Measurements from ENCODE around the gene CENPF. TPM values are rescaled to one million over a fixed set of nuclear protein-coding genes. Genes with fewer than 3 reads are reported as not detected.

Gene CENPF
- total and polyA plus RNA-seq, 3 donors from 2014 or later = 7.7 to 30.7 (median 28.1) TPM

DNA sequence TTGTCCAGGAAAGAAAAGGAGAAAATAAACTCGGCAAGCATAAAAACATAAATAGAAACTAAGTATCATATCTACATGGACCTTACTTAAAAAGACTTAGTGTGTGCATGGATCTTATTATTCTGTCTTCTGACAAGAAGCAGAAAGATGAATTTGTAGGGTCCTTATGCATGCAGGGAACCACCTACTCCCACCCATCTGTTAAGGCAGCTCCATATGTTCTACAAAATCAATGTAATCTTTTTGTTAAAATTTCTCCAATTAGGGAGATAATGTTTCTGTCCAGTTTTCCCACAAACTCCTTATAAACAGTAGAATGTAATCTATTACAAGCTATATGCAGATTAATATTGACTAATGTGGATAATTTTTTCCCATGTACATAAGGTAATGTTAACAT, 37.7 kb upstream of the CENPF start:
- TF ChIP-seq, protein P1, sequence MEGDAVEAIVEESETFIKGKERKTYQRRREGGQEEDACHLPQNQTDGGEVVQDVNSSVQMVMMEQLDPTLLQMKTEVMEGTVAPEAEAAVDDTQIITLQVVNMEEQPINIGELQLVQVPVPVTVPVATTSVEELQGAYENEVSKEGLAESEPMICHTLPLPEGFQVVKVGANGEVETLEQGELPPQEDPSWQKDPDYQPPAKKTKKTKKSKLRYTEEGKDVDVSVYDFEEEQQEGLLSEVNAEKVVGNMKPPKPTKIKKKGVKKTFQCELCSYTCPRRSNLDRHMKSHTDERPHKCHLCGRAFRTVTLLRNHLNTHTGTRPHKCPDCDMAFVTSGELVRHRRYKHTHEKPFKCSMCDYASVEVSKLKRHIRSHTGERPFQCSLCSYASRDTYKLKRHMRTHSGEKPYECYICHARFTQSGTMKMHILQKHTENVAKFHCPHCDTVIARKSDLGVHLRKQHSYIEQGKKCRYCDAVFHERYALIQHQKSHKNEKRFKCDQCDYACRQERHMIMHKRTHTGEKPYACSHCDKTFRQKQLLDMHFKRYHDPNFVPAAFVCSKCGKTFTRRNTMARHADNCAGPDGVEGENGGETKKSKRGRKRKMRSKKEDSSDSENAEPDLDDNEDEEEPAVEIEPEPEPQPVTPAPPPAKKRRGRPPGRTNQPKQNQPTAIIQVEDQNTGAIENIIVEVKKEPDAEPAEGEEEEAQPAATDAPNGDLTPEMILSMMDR (IDR thresholded peaks at IDR 0.05) = no peak
- TF ChIP-seq POLR2A (IDR thresholded peaks at IDR 0.05) = no peak
- no peaks in the 10 kb centered on the region for H3K9me3 ChIP-seq
- no peak overlapping the region for H3K27ac ChIP-seq
- DNase-seq = no peak
- H3K4me1 ChIP-seq = no peaks in the 10 kb centered on the region
- H3K36me3 ChIP-seq (ENCODE audit: low read depth, missing control alignments) = no peaks in the 10 kb centered on the region
- no peaks in the 10 kb centered on the region for H3K27me3 ChIP-seq
- WGBS, 2 donors = 45 to 56% methylated on average over 1 of the region's 1 CpG
- H3K4me3 ChIP-seq = no peak overlapping the region
- intact Hi-C loops (cut with DNase I; ENCODE audit: low total_unique reads) = no loop called here

DNA sequence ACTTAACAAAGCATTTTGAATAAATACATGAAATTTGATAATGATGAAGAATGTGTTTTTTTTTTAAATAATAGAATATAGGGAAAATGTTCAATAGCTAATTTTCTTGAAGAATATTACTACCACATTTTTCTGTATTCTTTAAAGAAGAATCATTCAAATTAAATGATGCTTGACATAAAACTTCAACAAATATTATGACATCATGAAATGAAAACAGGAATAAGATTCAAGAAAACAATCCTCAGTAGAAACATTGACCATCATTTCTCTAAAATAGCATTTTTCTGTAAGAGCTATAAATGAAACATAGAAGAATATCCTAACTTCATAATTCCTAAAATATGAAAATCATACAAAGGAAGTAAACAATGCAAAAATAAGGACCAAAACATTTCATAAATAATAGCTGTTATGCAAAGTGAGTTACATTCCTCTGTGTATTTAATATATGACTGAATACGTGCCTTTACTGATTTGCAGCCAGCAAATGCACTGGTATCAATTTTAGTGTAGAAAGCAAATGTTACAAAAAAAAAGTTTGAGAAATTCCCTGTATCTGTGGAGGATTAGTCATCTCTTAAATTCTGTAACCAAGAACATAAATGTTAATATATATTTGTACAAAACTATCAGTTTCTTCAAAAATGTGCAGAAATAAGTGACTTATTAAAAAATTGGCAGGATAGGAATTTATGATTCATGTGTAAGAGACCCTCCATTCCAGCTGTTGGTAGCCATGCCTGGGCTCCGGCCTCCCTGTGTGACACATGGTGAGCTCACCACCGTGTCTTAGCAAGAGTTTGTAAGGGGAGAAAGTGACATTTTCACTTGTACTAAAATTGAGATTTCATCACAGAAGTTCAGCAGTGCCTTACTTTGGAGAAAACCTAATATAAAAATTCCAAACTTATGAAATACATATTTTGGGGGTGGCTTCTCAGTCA, 36.6 kb upstream of the CENPF start:
- Histone ChIP-seq H3K4me1 (no peaks in the 10 kb centered on the region), H3K27me3 (no peaks in the 10 kb centered on the region), H3K27ac (no peak overlapping the region), H3K9me3 (no peaks in the 10 kb centered on the region), H3K4me3 (no peak overlapping the region), H3K36me3 (ENCODE audit: low read depth, missing control alignments) (no peaks in the 10 kb centered on the region)
- WGBS, 2 donors = 91 to 93% methylated on average over 3 of the region's 3 CpGs
- TF ChIP-seq POLR2A (IDR thresholded peaks at IDR 0.05) = no peak
- TF ChIP-seq, protein P1 (IDR thresholded peaks at IDR 0.05) = no peak
- DNase-seq = no peak
- intact Hi-C loops (cut with DNase I; ENCODE audit: low total_unique reads) = no loop called here

DNA sequence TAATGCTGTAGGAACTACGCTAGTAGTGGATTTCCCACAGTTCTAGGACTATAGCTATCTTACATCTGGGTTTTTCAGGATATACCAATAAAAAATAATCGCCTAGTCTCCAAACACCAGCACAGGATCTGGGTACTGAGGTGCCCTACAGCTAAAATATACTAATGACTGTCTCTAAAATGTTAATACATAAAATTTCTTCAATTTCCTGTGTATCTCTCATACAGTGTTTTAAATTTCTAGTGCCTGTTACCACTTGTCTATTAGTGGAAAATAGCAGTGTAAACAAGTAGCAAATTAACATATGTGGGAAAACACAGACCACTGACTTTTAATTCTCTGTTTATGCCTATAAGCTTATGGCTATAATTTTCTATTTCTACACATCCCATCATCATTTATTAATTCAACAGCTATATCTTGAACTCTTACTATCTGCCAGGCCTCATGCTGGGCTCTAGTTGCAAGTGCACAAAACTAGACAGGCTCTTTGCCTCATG, 35.5 kb upstream of the CENPF start:
- Histone ChIP-seq H3K4me3 (no peak overlapping the region), H3K27ac (no peak overlapping the region), H3K4me1 (no peaks in the 10 kb centered on the region), H3K36me3 (ENCODE audit: low read depth, missing control alignments) (no peaks in the 10 kb centered on the region), H3K27me3 (no peaks in the 10 kb centered on the region), H3K9me3 (no peaks in the 10 kb centered on the region)
- TF ChIP-seq POLR2A (IDR thresholded peaks at IDR 0.05) = no peak
- TF ChIP-seq, protein P1 (IDR thresholded peaks at IDR 0.05) = no peak
- DNase-seq = no peak
- intact Hi-C loops (cut with DNase I; ENCODE audit: low total_unique reads) = no loop called here
- 88 to 94% methylated on average over 2 of the region's 2 CpGs for WGBS, 2 donors

DNA sequence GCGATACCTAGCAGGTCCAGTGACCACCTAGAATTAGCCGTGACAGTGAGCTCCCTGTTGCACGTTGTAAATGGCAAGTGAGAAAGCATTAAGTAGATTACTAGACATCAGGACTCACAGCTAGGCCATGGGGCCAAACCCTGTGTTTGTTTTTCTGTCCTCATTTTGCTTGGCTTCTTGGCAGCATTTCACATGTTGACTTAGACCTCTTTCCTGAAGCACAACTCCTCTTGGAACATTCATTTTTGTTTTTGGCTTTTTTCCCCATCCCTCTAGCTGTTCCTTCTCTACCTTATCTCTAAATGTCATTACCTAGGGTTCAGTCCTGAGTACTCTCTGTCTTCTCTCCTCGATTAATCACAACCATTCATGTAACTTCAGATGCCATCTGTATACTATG, 34.7 kb upstream of the CENPF start:
- H3K4me3 ChIP-seq = no peak overlapping the region
- WGBS, 2 donors = 62 to 65% methylated on average over 4 of the region's 4 CpGs
- H3K27ac ChIP-seq = no peak overlapping the region
- no peaks in the 10 kb centered on the region for H3K36me3 ChIP-seq (ENCODE audit: low read depth, missing control alignments)
- no peaks in the 10 kb centered on the region for H3K9me3 ChIP-seq
- no peaks in the 10 kb centered on the region for H3K4me1 ChIP-seq
- intact Hi-C loops (cut with DNase I; ENCODE audit: low total_unique reads) = no loop called here
- peak; percentile 41 for DNase-seq
- H3K27me3 ChIP-seq = no peaks in the 10 kb centered on the region
- TF ChIP-seq, protein P1 (IDR thresholded peaks at IDR 0.05) = no peak
- TF ChIP-seq POLR2A (IDR thresholded peaks at IDR 0.05) = no peak
